ENCODE data around the gene EEFSEC.

EEFSEC gene

DNA sequence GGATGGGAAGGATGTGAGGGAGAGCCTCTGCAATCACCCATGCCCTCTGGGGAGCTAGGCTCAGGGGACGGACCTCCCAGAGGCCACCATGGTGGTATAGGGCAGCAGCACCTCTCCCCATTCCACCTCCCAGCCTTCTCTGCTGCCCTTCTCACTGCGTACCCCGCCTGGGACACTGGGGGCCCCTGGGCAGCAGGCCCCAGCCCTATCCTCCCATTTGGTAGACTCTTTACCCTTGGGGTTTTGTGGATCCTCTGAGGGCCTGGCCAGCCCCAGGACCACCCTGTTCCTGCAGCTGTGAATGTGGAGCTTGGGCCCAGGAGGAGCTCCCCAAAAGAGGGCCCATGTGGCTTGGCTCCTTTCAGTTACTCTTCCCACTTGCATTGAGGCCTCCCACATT is 181.5 kb downstream of the EEFSEC start:
- TF ChIP-seq, protein P1, sequence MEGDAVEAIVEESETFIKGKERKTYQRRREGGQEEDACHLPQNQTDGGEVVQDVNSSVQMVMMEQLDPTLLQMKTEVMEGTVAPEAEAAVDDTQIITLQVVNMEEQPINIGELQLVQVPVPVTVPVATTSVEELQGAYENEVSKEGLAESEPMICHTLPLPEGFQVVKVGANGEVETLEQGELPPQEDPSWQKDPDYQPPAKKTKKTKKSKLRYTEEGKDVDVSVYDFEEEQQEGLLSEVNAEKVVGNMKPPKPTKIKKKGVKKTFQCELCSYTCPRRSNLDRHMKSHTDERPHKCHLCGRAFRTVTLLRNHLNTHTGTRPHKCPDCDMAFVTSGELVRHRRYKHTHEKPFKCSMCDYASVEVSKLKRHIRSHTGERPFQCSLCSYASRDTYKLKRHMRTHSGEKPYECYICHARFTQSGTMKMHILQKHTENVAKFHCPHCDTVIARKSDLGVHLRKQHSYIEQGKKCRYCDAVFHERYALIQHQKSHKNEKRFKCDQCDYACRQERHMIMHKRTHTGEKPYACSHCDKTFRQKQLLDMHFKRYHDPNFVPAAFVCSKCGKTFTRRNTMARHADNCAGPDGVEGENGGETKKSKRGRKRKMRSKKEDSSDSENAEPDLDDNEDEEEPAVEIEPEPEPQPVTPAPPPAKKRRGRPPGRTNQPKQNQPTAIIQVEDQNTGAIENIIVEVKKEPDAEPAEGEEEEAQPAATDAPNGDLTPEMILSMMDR (conservative IDR thresholded peaks at IDR 0.05; ENCODE audit: low read depth, low read length), result no peak
- no peak overlapping the region for H3K4me3 ChIP-seq (ENCODE audit: low read length)
- DNase-seq (ENCODE audit: low read depth), result no peak

DNA sequence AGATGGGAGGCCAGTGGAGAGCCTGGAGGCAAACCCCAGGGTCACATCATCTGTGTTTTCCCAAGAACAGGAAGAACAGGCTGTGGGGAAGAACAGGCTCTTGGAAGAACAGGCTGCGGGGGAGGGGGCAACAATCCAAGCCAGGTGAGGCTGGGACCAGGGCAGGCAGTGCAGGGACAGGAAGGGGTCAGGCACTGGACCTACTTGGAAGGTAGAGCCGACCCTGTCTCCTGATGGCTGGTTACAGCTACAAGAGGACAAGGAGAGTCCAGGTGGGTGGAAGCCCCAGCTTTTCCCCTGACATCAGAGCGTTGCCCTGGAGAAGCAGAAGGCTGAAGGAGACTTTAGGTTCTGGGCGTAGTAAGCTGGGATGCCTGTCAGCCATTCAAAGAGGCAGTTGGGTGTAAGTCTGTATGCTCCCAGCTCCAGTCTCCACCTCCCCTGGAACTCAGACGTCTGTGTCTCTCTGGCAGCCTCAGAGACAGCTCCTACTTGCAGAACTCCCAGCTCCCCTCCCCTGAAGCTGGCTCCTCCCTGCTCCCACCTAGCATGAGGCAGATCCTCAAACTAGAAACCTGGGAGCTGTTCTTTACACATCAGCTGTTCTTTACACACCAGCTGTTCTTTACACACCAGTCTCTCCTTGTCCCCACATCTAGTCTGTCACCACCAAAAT is 182.5 kb downstream of the EEFSEC start:
- H3K4me3 ChIP-seq (ENCODE audit: low read length), result no peak overlapping the region
- no peak for DNase-seq (ENCODE audit: low read depth)
- TF ChIP-seq, protein P1 (conservative IDR thresholded peaks at IDR 0.05; ENCODE audit: low read depth, low read length), result no peak

DNA sequence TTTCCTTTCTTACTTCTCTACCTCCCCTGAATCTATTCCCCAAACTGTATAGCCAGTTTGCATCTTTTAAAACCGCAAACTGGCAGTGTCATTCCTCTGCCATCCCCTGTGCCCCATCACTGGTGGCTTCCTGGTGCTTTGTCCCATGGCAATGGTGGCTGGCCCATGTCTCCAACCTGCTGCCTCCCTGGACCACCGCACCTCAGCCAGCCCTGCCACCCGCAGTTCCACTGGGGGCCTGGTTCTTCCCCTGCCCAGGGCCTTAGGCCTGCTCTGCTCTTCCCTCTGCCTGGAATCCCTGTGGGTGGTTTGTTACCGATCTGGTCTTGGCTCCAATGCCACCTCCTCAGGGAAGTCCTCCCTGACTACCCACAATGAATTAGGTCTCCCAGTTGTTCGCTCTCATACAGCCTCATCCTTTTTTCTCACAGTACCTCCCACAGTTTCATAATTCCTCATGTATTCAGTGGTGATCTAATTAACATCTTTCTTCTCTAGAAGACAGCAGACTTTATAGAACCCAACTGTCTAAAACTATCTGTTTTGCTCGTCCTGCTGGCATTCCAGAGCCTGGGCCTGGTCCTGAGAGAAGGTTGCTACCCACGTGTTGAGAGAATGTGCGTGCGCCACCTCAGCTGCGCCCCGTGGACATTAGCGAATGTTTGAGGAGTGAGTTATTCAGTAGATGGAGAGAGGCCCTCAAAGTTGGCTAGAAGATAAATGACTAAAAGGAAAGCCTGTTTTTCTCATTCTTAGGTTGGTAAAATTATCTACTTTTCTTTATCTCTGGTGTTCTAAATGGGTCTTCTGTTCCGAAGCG is 183.3 kb downstream of the EEFSEC start:
- TF ChIP-seq, protein P1 (conservative IDR thresholded peaks at IDR 0.05; ENCODE audit: low read depth, low read length), result no peak
- no peak for DNase-seq (ENCODE audit: low read depth)
- H3K4me3 ChIP-seq (ENCODE audit: low read length), result no peak overlapping the region

DNA sequence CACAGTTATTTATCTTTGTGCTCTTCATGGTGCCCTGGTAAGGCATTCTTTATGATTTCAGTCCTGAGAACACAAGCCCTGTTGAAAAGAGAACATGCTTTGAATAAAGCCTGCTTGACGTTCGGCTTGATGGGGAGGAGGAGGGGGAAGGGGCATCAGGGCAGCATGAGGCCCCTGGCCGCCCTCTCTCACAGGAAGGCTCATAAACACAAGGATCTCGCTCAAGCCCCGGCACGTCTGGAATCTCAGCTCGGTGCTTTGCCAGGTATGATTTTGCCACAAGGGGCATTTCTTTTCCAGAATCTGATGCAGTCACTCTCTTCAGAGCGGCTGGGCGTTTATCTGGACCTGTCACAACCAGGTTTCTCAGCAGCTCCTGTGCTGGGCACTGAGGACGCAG is 184.0 kb downstream of the EEFSEC start:
- H3K4me3 ChIP-seq (ENCODE audit: low read length), result no peak overlapping the region
- DNase-seq (ENCODE audit: low read depth), result no peak
- TF ChIP-seq, protein P1 (conservative IDR thresholded peaks at IDR 0.05; ENCODE audit: low read depth, low read length), result no peak

DNA sequence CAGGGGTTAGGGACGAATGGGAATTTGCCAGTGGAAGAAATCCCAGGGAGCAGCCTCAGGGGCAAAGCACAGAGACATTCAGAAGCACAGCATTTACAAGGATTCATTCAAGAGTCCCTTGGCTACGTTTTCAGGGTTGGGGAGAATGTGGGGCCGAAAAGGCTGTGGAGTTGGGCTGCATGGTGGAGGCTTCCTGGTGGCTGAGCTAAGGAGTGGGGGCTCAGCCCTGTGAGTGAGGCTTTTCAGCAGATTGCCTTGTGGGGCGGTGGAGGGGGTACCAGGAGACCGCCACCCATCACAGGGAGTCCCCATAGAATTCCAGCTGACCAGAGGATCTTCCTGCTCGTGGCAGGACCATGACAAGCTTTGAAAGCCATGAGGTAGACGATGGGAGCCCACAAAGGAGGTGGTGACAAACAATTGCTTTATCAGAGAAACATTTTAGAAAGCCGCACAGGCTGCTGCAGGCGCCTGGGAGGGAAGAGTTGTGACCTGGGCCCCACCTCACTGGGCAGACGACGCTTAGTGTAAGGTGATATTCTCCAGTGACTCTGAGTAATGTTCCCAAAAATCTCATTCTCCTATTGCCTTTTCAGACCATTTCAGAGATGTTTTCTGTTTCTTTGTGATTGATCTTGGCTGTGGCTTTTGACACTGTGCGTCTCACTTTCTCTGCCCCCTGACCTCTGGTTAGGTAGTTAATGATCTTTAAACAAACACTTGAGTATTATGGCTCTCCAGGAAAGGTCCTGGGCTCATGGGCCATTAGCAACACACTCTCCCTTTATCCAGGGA is 185.5 kb downstream of the EEFSEC start:
- H3K4me3 ChIP-seq (ENCODE audit: low read length), result no peak overlapping the region
- DNase-seq (ENCODE audit: low read depth), result no peak
- TF ChIP-seq, protein P1 (conservative IDR thresholded peaks at IDR 0.05; ENCODE audit: low read depth, low read length), result no peak

DNA sequence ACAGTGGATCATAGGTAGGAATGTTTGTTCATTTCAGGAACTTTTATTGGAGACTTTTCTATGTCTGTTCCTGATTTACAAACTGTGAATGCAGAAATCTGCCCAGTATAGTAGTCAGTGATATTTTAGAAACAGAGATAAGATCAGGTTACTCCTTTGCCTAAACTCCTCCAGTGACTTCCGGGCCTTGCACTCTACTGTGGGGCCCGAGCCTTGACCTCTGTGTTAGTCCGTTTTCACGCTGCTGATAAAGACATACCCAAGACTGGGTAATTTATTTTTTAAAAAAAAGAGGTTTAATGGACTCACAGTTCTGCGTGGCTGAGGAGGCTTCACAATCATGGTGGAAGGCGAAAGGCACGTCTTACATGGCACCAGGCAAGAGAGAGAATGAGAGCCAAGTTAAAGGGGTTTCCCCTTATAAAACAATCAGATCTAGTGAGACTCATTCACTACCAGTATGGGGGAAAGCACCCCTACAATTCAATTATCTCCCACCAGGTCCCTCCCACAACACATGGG is 186.3 kb downstream of the EEFSEC start:
- H3K4me3 ChIP-seq (ENCODE audit: low read length), result no peak overlapping the region
- DNase-seq (ENCODE audit: low read depth), result no peak
- TF ChIP-seq, protein P1 (conservative IDR thresholded peaks at IDR 0.05; ENCODE audit: low read depth, low read length), result no peak

Measured in retinal pigment epithelial cell (primary cell).